ENCODE data around the gene LRRC59.

The LRRC59 gene

GRCh38 chr17:50360486-50361115, 36.7 kb downstream of the LRRC59 start:
- no peak for DNase-seq

DNA sequence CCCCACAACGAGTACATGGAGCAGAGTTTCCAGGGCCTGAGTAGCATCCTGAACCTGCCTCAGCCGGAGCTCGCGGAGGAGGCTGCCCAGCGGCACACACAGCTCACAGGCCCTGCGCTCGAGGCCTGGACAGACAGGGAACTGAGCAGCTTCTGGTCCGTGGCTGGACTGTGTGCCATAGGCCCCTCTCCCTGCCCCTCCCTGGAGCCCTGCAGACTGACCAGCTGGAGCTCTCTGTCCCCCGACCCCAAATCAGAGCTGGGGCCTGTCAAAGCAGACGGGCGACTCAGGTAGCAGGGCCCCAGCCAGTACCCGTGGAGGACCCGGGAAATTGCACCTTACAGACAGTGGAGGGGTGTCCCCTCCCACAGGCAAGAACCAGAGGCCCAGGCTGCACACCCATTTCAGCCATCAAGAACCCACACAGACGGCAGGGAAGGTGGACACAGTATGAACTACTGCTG, 37.3 kb downstream of the LRRC59 start:
- no peak for DNase-seq

- no peak for DNase-seq
Observed at GRCh38 chr17:50359005-50359699, 38.2 kb downstream of the LRRC59 start.

DNA sequence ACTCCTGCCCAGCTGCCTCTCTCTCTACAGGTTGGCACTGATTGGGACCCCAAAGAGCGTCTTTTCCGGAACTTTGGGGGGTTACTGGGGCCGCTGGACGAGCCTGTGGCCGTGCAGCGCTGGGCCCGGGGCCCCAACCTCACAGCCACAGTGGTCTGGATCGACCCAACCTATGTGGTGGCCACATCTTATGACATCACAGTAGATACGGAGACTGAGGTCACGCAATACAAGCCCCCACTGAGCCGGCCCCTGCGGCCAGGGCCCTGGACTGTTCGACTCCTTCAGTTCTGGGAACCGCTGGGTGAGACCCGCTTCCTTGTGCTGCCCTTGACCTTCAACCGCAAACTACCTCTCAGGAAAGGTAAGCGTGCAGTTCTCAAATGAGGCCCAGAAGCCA, 39.1 kb downstream of the LRRC59 start:
- DNase-seq: no peak

GRCh38 chr17:50356892-50357510, 40.3 kb downstream of the LRRC59 start:
- no peak for DNase-seq

GRCh38 chr17:50356418-50356817, 40.9 kb downstream of the LRRC59 start:
- no peak for DNase-seq

DNA sequence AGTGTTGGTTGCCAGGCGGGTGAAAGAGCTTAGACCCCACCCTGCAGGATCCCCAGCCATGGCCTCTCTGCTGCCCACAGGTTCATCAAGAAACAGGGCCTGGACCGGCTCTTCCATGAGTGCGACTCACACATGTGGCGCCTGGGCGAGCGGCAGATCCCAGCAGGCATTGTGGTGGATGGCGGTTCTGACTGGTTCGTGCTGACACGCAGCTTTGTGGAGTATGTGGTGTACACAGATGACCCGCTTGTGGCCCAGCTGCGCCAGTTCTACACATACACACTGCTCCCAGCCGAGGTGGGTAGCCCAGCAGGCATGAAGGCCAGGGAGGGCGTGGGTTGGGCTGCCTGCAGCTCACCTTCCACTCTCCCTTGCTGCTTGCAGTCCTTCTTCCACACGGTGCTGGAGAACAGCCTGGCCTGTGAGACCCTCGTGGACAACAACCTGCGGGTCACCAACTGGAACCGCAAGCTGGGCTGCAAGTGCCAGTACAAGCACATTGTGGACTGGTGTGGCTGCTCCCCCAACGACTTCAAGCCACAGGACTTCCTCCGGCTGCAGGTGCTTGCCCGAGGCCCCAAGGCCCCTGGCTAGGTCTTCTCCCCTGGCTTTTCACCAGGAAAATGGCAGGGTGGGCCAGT, 41.5 kb downstream of the LRRC59 start:
- no peak for DNase-seq

DNA sequence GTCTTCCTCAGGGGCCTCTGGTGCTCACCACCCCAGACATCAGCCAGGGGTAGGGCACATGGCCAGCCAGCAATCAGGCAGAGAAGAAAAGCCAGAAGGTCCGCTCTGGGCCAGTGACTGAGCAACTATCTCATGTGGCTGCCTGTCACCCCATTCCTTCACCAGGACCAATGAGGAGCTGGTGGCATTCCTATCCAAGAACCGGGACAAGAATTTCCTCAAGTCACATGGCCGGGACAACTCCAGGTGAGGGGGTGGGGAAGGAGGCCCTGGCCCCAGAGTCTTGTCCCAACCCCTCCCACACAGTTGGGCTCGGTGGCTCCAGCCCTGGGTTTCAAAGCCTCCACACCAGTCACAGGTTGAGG, 42.0 kb downstream of the LRRC59 start:
- no peak for DNase-seq

GRCh38 chr17:50354776-50355175, 42.5 kb downstream of the LRRC59 start:
- no peak for DNase-seq

GRCh38 chr17:50354198-50354597, 43.1 kb downstream of the LRRC59 start:
- no peak for DNase-seq

DNA sequence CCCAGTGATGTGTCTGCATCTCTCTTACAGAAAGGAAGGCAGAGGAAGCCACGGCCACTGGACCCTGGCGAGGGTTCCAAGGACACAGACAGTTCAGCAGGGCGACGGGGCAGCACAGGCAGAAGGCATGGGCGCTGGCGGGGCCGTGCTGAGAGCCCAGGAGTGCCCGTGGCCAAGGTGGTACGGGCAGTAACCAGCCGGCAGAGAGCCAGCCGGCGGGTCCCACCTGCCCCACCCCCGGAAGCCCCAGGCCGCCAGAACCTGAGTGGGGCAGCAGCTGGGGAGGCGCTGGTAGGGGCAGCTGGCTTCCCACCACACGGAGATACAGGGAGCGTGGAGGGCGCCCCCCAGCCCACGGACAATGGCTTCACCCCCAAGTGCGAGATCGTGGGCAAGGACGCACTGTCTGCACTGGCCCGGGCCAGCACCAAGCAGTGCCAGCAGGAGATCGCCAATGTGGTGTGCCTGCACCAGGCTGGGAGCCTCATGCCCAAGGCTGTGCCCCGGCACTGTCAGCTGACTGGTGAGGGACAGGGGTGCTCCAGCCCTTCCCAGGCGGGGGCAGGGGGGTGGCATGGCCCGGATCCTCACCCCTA, 43.6 kb downstream of the LRRC59 start:
- no peak for DNase-seq

DNA sequence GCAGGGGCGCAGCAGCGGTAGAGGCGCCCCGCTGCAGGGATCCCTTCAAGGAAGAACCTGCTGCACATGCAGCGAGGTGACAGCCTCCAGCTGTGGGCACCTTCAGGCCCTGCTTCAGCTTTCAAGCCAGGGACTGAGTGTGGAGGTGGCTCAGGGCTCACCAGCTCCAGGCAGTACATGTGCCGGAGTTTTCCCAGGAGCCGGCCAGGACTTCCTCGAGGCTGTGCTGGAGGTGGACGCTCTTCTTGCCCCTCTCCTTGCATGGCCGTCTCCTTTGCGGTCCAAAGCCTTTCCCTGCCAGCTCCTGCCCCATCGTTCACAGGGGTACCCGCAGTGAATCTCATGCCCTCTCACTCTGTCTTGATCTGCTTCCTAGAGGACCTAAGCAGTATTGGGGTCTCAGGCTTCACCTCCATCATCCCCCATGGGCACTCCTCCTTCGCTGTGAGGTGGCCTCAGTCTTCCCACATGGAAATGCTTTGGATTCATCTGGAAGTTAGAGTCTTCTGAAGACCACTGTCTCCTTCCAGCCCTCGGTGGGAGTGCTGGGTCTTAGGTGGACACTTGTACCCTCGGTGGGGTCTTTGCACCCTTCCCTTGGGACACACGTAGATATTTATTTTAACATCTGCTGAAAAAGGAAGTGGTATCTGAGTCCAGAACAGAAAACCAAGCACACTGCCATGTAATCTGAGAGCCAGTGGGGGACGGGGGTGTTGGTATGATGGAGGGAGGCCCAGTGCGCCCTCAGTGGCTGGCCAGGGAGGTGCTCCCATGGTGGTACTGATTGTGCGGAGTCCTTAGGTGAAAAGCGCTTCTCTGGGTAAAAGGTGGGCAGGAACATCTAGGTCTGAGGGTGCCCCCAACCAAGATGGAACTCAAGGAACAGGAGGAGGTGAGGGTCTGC, 44.4 kb downstream of the LRRC59 start:
- no peak for DNase-seq

DNA sequence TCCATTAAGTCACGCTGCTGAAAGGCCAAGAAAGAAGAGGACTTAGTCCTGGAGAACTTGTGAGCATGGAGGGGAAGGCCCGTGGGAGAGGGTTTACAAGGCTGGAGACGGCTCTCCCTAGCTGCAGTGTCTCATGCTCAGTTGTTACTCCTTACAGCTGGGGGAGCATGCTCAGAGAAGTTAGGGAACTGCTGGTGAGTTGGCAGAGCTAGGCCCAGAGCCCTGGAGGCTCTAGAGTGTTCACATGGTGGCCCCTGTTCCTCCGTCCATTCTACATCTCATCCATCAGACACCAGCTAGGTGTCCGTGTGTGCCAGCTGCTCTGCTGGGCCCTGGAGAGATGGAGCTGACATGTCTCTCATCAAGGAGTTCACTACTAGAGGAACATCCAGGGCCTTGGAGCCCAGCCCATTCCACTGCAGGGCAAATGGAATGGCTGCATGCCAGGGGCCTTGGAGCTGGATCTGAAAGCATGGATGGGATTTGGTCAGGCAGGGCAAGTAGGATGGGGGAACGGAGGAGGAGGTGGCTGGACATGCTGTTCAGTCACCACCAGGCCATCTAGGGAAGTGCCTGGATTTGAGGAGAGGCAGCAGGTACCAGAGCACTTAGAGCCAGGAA, 45.1 kb downstream of the LRRC59 start:
- no peak for DNase-seq

- DNase-seq: no peak
Observed at GRCh38 chr17:50350733-50351132, 46.6 kb downstream of the LRRC59 start.

GRCh38 chr17:50349243-50349600, 48.1 kb downstream of the LRRC59 start:
- no peak for DNase-seq

DNA sequence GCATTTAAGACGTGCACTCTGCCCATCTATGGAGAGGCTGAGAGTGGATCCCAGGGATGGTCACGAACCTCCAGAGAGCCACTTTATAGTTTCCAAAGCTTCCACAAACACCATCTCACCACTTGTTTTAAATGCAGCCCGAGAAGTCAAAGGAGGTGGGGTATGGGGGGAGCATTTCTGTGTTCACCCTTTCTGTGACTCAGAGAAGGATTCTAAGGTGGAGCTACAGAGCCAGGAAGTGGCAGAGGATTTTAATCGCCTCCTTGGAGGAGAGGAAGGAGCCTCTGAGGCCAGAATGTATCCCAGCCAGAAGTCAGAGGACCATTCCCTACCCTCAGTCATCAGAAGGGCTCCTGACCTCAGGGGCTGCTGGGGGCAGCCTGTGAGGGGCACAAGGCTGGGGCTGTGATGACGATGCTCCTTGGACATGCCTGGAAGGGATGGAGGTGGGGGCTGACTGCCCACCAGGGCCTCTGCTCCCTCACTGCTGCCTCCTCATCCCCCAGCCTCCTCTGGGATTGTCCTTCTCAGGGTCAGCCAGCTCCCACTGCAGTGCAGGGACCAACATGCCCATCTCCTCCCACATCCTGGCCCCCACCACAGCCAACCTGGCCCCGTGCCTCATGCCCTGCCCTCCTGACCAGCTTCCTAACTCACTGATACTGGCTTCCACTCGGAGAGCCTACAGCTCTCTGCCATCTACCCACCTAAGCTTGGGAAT, 48.6 kb downstream of the LRRC59 start:
- DNase-seq: no peak

DNA sequence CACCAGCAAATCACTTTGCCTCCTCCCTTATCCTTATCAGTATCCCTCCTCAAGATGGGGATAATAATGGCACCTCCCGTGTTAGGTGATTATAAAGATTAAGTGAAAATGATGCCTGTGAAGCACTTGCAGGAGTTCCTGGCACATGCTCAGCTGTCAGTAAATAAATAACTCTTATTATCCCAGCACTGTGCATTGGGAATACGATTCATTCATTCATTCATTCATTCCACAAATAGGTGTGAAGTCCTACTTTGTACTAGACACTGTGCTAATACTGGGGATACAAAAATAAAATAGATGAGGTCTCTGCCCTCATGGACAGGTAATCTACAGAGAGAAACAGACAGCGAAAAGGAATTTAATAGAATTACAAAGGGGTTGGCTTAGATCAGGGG, 49.4 kb downstream of the LRRC59 start:
- DNase-seq: no peak

DNA sequence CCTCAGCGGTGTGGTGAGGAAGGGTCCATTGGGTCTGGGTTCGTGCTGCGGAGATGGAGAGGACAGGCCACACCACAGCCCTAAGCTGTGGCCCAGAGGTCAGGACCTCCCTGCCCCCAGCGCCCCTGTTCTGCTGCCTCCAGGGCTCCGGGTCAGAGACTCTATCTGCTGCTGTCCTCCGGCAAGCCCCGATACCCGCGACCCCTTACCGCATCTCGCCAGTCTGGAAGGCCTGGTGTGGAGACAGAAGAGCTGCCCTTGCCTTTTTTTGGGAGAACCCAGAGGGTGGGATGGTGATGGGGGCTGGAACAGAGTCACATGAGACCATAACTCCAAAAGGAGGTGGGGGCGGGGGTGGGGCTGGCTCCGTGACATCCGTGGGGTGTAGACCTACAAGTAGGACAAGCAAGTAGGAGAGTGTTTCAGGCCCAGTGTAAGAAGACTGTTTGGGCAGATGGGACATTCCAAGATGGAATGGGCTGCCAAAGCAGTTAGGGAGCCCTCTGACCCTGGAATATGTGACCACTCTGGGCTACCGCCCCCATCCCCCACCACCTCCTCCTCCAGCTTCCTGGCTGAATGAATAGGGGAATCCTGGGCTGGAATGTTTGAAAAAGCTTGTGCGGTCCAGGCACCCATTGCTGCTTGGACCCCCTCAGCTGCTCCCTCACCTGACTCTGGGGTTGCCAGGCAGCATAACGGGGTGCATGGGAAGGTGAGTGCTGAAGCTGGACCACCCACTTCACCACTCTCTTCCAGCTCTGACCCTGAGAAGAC, 50.0 kb downstream of the LRRC59 start:
- DNase-seq: no peak

DNA sequence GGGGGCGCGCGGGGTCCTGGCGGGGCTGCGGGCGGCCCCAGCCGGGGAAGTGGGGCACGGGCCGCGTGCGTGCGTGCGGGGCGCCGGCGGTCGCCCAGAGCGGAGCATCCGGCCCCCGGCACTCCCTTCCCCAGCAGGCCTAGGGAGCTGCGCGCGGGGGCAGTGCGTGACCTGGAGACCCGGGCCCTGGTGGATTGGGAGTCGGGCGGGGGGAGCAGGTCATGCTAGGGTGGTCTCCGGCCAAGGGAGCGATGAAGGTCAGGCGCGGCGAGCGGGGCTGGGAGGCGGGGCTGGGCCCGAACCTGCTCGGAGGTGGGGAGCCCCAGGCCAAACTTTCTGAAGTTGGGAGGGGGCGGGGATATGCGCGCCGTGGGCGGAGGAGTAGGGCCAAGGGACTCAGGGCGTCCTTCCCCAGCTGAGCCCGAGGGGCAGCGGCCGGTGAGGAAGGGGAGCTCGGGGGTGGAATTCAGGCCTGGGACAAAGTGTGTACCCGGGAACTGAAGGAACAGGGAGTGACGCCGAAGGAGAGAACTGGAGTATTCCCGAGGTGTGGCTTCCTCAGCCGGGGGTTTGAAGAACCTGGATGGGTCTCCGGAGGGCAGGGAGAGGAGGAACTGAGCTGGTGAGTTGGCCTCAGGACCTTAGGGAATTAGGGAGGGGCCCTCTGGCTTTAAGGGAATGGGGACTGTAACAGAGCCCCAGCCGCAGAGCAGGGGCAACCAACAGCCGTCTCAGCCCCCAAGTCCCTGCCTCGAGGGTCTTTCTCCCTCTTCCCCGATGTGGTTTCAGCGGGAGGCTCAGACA, 50.8 kb downstream of the LRRC59 start:
- peak in 1 of 4 experiments; percentile 67 for DNase-seq

All from activated naive CD4-positive, alpha-beta T cell (primary cell).